MV-4-11 (cell line): ENCODE results near the gene PNLDC1.

ENCODE experiments used
- DNase-seq: peaks from one replicate; lab custom pipeline; 2025; lab: John Stamatoyannopoulos, UW

Gene PNLDC1

GRCh38 chr6:159852877-159853276 is 52.8 kb downstream of the PNLDC1 start:
- peak; percentile 54 for DNase-seq

GRCh38 chr6:159853754-159854153 is 53.7 kb downstream of the PNLDC1 start:
- no peak for DNase-seq

GRCh38 chr6:159854959-159855358 is 54.9 kb downstream of the PNLDC1 start:
- peak; percentile 73 for DNase-seq

- DNase-seq: no peak
These were observed 58.2 kb downstream of the PNLDC1 start for GRCh38 chr6:159858259-159858658.

- DNase-seq: peak; percentile 11
These were observed 60.4 kb downstream of the PNLDC1 start for GRCh38 chr6:159860482-159860881.

- no peak for DNase-seq
These were observed 62.0 kb downstream of the PNLDC1 start for GRCh38 chr6:159862103-159862502.

GRCh38 chr6:159863341-159863740 is 63.3 kb downstream of the PNLDC1 start:
- DNase-seq: peak; percentile 57

- no peak for DNase-seq
These were observed 65.3 kb downstream of the PNLDC1 start for GRCh38 chr6:159865226-159865920.

GRCh38 chr6:159866286-159867247 is 66.5 kb downstream of the PNLDC1 start:
- no peak for DNase-seq
